Duodenal mucosa (tissue), 2 donors: ENCODE results near the gene APOC1.
"Not testable (repeated sequence)": the region's sequence is repeated elsewhere in the genome, so short reads cannot be mapped to it uniquely, and the experiment has no call there.

Source experiments
- H3K27ac ChIP-seq: one replicate; pipeline ENCODE4 v1.7.0; 2013; ENCODE audit warnings: low read depth, low read length
- H3K27me3 ChIP-seq, 2 donors: one replicate each; pipeline ENCODE4 v1.7.0; 2013; ENCODE audit warnings: low read length in 2 of 2, control low read depth in 1 of 2; ENCODE audit not compliant: insufficient read depth in 2 of 2, control insufficient read depth in 1 of 2
- H3K36me3 ChIP-seq, 2 donors: one replicate each; pipeline ENCODE4 v1.7.0; 2013; ENCODE audit warnings: low read length in 2 of 2, control low read depth in 1 of 2; ENCODE audit not compliant: insufficient read depth in 2 of 2, control insufficient read depth in 1 of 2
- H3K4me1 ChIP-seq, 2 donors: one replicate each; pipeline ENCODE4 v1.7.0; 2013; ENCODE audit warnings: low read length in 2 of 2, control low read depth in 1 of 2; ENCODE audit not compliant: insufficient read depth in 2 of 2, control insufficient read depth in 1 of 2
- H3K4me3 ChIP-seq, 2 donors: one replicate each; pipeline ENCODE4 v1.7.0; 2013; ENCODE audit warnings: low read length in 2 of 2, low read depth in 1 of 2
- H3K9ac ChIP-seq, 2 donors: one replicate each; pipeline ENCODE4 v1.7.0; 2013; ENCODE audit warnings: low read length in 2 of 2, low read depth in 1 of 2
- H3K9me3 ChIP-seq, 2 donors: one replicate each; pipeline ENCODE4 v1.7.0; 2013; ENCODE audit warnings: low read length in 2 of 2, control low read depth in 1 of 2; ENCODE audit not compliant: control insufficient read depth in 1 of 2

APOC1 gene

GRCh38 chr19:44914433-44915206, at the start of gene APOC1:
APOC1 (plus strand) TSS chr19:44914608; CDS start chr19:44914892, 284 bp downstream.
- peaks cover 11 to 20% of the 10 kb centered on the region in 2 donors for H3K4me1 ChIP-seq
- not testable (repeated sequence) for H3K27ac ChIP-seq
- peak within 1 kb of the TSS; percentile 33 to 57 for H3K9ac ChIP-seq

GRCh38 chr19:44865196-44865767, 49.1 kb upstream of the APOC1 start:
- Histone ChIP-seq H3K36me3 (peaks cover 0 to 17% of the 10 kb centered on the region in 2 donors), H3K9me3 (no peaks in the 10 kb centered on the region), H3K27me3 (no peaks in the 10 kb centered on the region), H3K4me1 (peaks cover 8 to 9% of the 10 kb centered on the region in 2 donors), H3K27ac (no peak overlapping the region), H3K9ac (no peak overlapping the region), H3K4me3 (no peak overlapping the region)

More at GRCh38 chr19:44914433-44915206, at the start of gene APOC1:
- not testable (repeated sequence) for H3K27me3 ChIP-seq, H3K36me3 ChIP-seq, H3K9me3 ChIP-seq
- peak within 1 kb of the TSS; percentile 66 to 76 for H3K4me3 ChIP-seq

- Histone ChIP-seq H3K4me1 (peaks cover 9 to 11% of the 10 kb centered on the region in 2 donors), H3K27me3 (no peaks in the 10 kb centered on the region), H3K27ac (no peak overlapping the region)
Observed at GRCh38 chr19:44866664-44867063, 47.7 kb upstream of the APOC1 start.

GRCh38 chr19:44867578-44867977, 46.8 kb upstream of the APOC1 start:
- no peak overlapping the region for H3K27ac ChIP-seq

More at GRCh38 chr19:44866664-44867063, 47.7 kb upstream of the APOC1 start:
- no peak overlapping the region for H3K9ac ChIP-seq
- no peak overlapping the region for H3K4me3 ChIP-seq
- peaks cover 2 to 14% of the 10 kb centered on the region in 2 donors for H3K36me3 ChIP-seq
- H3K9me3 ChIP-seq: no peaks in the 10 kb centered on the region

GRCh38 chr19:44869733-44870470, 44.5 kb upstream of the APOC1 start:
- H3K4me3 ChIP-seq: no peak overlapping the region
- H3K9ac ChIP-seq: no peak overlapping the region
- H3K9me3 ChIP-seq: no peaks in the 10 kb centered on the region
- H3K4me1 ChIP-seq: peaks cover 9 to 11% of the 10 kb centered on the region in 2 donors
- H3K27me3 ChIP-seq: no peaks in the 10 kb centered on the region
- H3K36me3 ChIP-seq: peaks cover 22 to 44% of the 10 kb centered on the region in 2 donors
- no peak overlapping the region for H3K27ac ChIP-seq

More at GRCh38 chr19:44867578-44867977, 46.8 kb upstream of the APOC1 start:
- Histone ChIP-seq H3K36me3 (peaks cover 6 to 23% of the 10 kb centered on the region in 2 donors), H3K9ac (no peak overlapping the region), H3K4me1 (peaks cover 9 to 11% of the 10 kb centered on the region in 2 donors), H3K4me3 (no peak overlapping the region), H3K9me3 (no peaks in the 10 kb centered on the region), H3K27me3 (no peaks in the 10 kb centered on the region)

- H3K4me3 ChIP-seq: no peak overlapping the region
- no peaks in the 10 kb centered on the region for H3K9me3 ChIP-seq
- peaks cover 22 to 52% of the 10 kb centered on the region in 2 donors for H3K36me3 ChIP-seq
- no peaks in the 10 kb centered on the region for H3K27me3 ChIP-seq
- no peak overlapping the region for H3K27ac ChIP-seq
- H3K4me1 ChIP-seq: peaks cover 20 to 21% of the 10 kb centered on the region in 2 donors
- H3K9ac ChIP-seq: no peak overlapping the region
Observed at GRCh38 chr19:44871809-44872208, 42.6 kb upstream of the APOC1 start.

- peaks cover 20 to 21% of the 10 kb centered on the region in 2 donors for H3K4me1 ChIP-seq
- H3K36me3 ChIP-seq: peaks cover 22 to 56% of the 10 kb centered on the region in 2 donors
- H3K27ac ChIP-seq: no peak overlapping the region
- no peak overlapping the region for H3K9ac ChIP-seq
- no peaks in the 10 kb centered on the region for H3K9me3 ChIP-seq
- H3K4me3 ChIP-seq: no peak overlapping the region
- no peaks in the 10 kb centered on the region for H3K27me3 ChIP-seq
Observed at GRCh38 chr19:44872661-44873060, 41.7 kb upstream of the APOC1 start.

GRCh38 chr19:44874317-44874716, 40.1 kb upstream of the APOC1 start:
- Histone ChIP-seq H3K36me3 (peaks cover 22 to 60% of the 10 kb centered on the region in 2 donors), H3K4me3 (no peak overlapping the region), H3K9ac (no peak overlapping the region), H3K27ac (no peak overlapping the region), H3K4me1 (peaks cover 20 to 21% of the 10 kb centered on the region in 2 donors), H3K27me3 (no peaks in the 10 kb centered on the region), H3K9me3 (no peaks in the 10 kb centered on the region)

- H3K4me3 ChIP-seq: no peak overlapping the region
- H3K36me3 ChIP-seq: peaks cover 25 to 64% of the 10 kb centered on the region in 2 donors
- no peak overlapping the region for H3K27ac ChIP-seq
- no peak overlapping the region for H3K9ac ChIP-seq
- no peaks in the 10 kb centered on the region for H3K9me3 ChIP-seq
- H3K27me3 ChIP-seq: no peaks in the 10 kb centered on the region
- peaks cover 10 to 11% of the 10 kb centered on the region in 2 donors for H3K4me1 ChIP-seq
Observed at GRCh38 chr19:44875666-44876451, 38.5 kb upstream of the APOC1 start.
